HepG2 (cell line): Measurements from ENCODE around the gene MS4A7. TPM values are rescaled to one million over a fixed set of nuclear protein-coding genes. Genes with fewer than 3 reads are reported as not detected.

Experiments used
- ATAC-seq: fragments of 200-7000 bp; cut with Tn5 transposase; 3 replicates; pipeline ENCODE4 v1.9.1; 2020; ENCODE audit warnings: mild to moderate bottlenecking, moderate library complexity
- BruUV-seq: library from RNA; stranded (reverse); fragments of 400-500 nt; replicated peaks from 2 replicates; lab custom pipeline; 2021; lab: Mats Ljungman, UMichigan
- CTCF ChIA-PET: fragments of 300-600 bp; formaldehyde crosslinking; extraction: SDS; loops from one replicate; lab custom pipeline; 2021; ENCODE audit warnings: low total read pairs, inconsistent platforms, low intra/inter-chr PET ratio; lab: Yijun Ruan, JAX
- POLR2A ChIA-PET: fragments of 350-600 bp; sonication (Branson Sonifier 250); formaldehyde crosslinking; loops from one replicate; lab custom pipeline; 2020; ENCODE audit warnings: antibody characterized with exemption, inconsistent platforms; lab: Yijun Ruan, JAX
- DNase-seq: peaks from one replicate; pipeline ENCODE4 v3.0.0-alpha.2; 2015; ENCODE audit warnings: low spot score
- FAIRE-seq: peaks from 3 replicates; lab custom pipeline; 2011; peaks lifted over from hg19 to GRCh38; lab: Jason Lieb, UNC
- H2AFZ ChIP-seq: one replicate; pipeline ENCODE4 v1.6.1; 2011; ENCODE audit warnings: low read length, inconsistent platforms
- H3K27ac ChIP-seq: fragments of 300-600 bp; 3 replicates; pipeline ENCODE4 v1.8.0; 2011; ENCODE audit warnings: mixed run types, mild to moderate bottlenecking, mixed read lengths, low read length, inconsistent platforms; ENCODE audit not compliant: insufficient read depth; ENCODE audit errors: extremely low read length
- H3K27me3 ChIP-seq, 2 experiments: fragments of 200-600 bp in 1 of 2; 2 replicates in 1 of 2; 3 replicates in 1 of 2; pipeline versions ENCODE4 v1.6.0 to v1.8.0; 2011; ENCODE audit warnings: low read length in 2 of 2, mild to moderate bottlenecking in 2 of 2, moderate library complexity in 2 of 2, inconsistent platforms in 1 of 2; ENCODE audit not compliant: insufficient read depth in 2 of 2, control insufficient read depth in 1 of 2
- H3K36me3 ChIP-seq, 2 experiments: fragments of 200-600 bp in 1 of 2; replicated peaks in 1 of 2; 2 replicates in 1 of 2; 3 replicates in 1 of 2; pipeline versions ENCODE4 v1.5.1 to v1.8.0; 2011; ENCODE audit warnings: low read length in 2 of 2, inconsistent platforms in 1 of 2; ENCODE audit not compliant: insufficient read depth in 2 of 2, control insufficient read depth in 1 of 2
- H3K4me1 ChIP-seq: 2 replicates; pipeline ENCODE4 v1.5.1; 2012; ENCODE audit warnings: low read length, inconsistent platforms; ENCODE audit not compliant: insufficient read depth
- H3K4me2 ChIP-seq: 2 replicates; pipeline ENCODE4 v1.6.0; 2011; ENCODE audit warnings: low read depth, low read length, inconsistent platforms
- H3K4me3 ChIP-seq, 3 experiments: fragments of 200-600 bp in 1 of 3; sonication (generic), shearing (Covaris generic) in 1 of 3; replicated peaks in 1 of 3; 2 replicates each; pipeline ENCODE4 v1.5.1; 2011 to 2016; ENCODE audit warnings: low read length in 3 of 3, inconsistent platforms in 2 of 3, low read depth in 2 of 3, mild to moderate bottlenecking in 2 of 3, control low read depth in 1 of 3, mixed read lengths in 1 of 3; ENCODE audit not compliant: insufficient read depth in 1 of 3
- H3K79me2 ChIP-seq: one replicate; pipeline ENCODE4 v1.6.1; 2011; ENCODE audit warnings: low read length, inconsistent platforms; ENCODE audit not compliant: insufficient read depth
- H3K9ac ChIP-seq: 2 replicates; pipeline ENCODE4 v1.6.0; 2011; ENCODE audit warnings: mild to moderate bottlenecking, low read depth, low read length, inconsistent platforms; ENCODE audit not compliant: insufficient read depth
- H3K9me3 ChIP-seq: 2 replicates; pipeline ENCODE4 v1.5.1; 2012; ENCODE audit warnings: mild to moderate bottlenecking, low read length
- H4K20me1 ChIP-seq: 2 replicates; pipeline ENCODE4 v1.6.0; 2011; ENCODE audit warnings: inconsistent platforms, mild to moderate bottlenecking, low read length, moderate library complexity; ENCODE audit not compliant: insufficient read depth
- KAT8 ChIP-seq: IDR thresholded peaks from 2 replicates; pipeline ENCODE4 v1.6.1; 2016; ENCODE audit warnings: missing genetic modification reagents, missing compliant biosample characterization
- TP53 ChIP-seq: sonication (generic); formaldehyde crosslinking; conservative IDR thresholded peaks from 2 replicates; pipeline ENCODE4 v1.4.0; 2020; ENCODE audit warnings: missing genetic modification reagents
- ZBTB38 ChIP-seq: sonication (generic); formaldehyde crosslinking; IDR thresholded peaks from 2 replicates; pipeline ENCODE4 v1.5.1; 2020; ENCODE audit warnings: mild to moderate bottlenecking, missing genetic modification reagents
- ZNF552 ChIP-seq: sonication (generic); formaldehyde crosslinking; IDR thresholded peaks from 2 replicates; pipeline ENCODE4 v1.9.0; 2022; ENCODE audit warnings: missing genetic modification reagents, mild to moderate bottlenecking, borderline replicate concordance
- ZNF773 ChIP-seq: sonication (generic); formaldehyde crosslinking; IDR thresholded peaks from 2 replicates; pipeline ENCODE4 v1.4.0; 2020; ENCODE audit warnings: missing genetic modification reagents, borderline replicate concordance
- ZNF841 ChIP-seq: sonication (generic); formaldehyde crosslinking; IDR thresholded peaks from 2 replicates; pipeline ENCODE4 v1.8.1; 2023; ENCODE audit warnings: missing genetic modification reagents, borderline replicate concordance
- WGBS: methylation state at CpG from one replicate; pipeline ENCODE4 v1.1.6; 2017; ENCODE audit warnings: low lambda C conversion rate; 5-methylcytosine and 5-hydroxymethylcytosine counted together
- in situ Hi-C: cut with HindIII; loops from 2 replicates; pipeline ENCODE4 v1.10.0; 2017; ENCODE audit warnings: low pct_unique_long_range_greater_than_20kb; ENCODE audit not compliant: extremely low pct_ligation_motif_present
- intact Hi-C: fragments of 100-400 bp; cut with micrococcal nuclease; formaldehyde crosslinking; loops from one replicate; pipeline ENCODE4 v1.10.0; 2022; ENCODE audit not compliant: unreplicated experiment
- polyA plus RNA-seq, 8 experiments: library from polyadenylated mRNA; depleted of rRNA in 3 of 8; stranded (reverse) in 7 of 8; unstranded in 1 of 8; fragments of >200 nt; fragmentation: Illumina TruSeq in 4 of 8; extraction: Trizol in 4 of 8; gene quantifications; 2 replicates each; pipeline versions ENCODE4 v1.2.1 to v1.2.3, GENCODE V29; 2011 to 2016; ENCODE audit warnings: low read depth in 4 of 8, missing spikeins in 1 of 8, mixed read lengths in 1 of 8; ENCODE audit not compliant: insufficient read depth in 1 of 8
- total RNA-seq, 5 experiments: library from RNA; depleted of rRNA; stranded (reverse); fragments of >200 nt; fragmentation: Illumina TruSeq; extraction: Trizol; gene quantifications; 2 replicates each; pipeline ENCODE4 v1.2.3, GENCODE V29; 2016; ENCODE audit warnings: low read depth in 1 of 5
- TF ChIP-seq, protein P1 (sequence below): IDR thresholded peaks from 2 replicates; pipeline ENCODE4 v1.4.0; 2020; ENCODE audit warnings: mild to moderate bottlenecking, missing genetic modification reagents
- TF ChIP-seq, protein P2 (sequence below): sonication (generic); formaldehyde crosslinking; conservative IDR thresholded peaks from 2 replicates; pipeline ENCODE4 v1.4.0; 2020; ENCODE audit warnings: mild to moderate bottlenecking, missing genetic modification reagents, moderate library complexity
- TF ChIP-seq, protein P3 (sequence below): sonication (generic); formaldehyde crosslinking; conservative IDR thresholded peaks from 2 replicates; pipeline ENCODE4 v1.4.0; 2020; ENCODE audit warnings: missing genetic modification reagents
- TF ChIP-seq, protein P4 (sequence below): sonication (generic); formaldehyde crosslinking; conservative IDR thresholded peaks from 2 replicates; pipeline ENCODE4 v1.5.0; 2020; ENCODE audit warnings: missing genetic modification reagents

MS4A7 gene
- total and polyA plus RNA-seq, 2 of the 13 experiments (the other 11 are each of a cell fraction or from before 2014, with no cell fraction given), result not detected

DNA sequence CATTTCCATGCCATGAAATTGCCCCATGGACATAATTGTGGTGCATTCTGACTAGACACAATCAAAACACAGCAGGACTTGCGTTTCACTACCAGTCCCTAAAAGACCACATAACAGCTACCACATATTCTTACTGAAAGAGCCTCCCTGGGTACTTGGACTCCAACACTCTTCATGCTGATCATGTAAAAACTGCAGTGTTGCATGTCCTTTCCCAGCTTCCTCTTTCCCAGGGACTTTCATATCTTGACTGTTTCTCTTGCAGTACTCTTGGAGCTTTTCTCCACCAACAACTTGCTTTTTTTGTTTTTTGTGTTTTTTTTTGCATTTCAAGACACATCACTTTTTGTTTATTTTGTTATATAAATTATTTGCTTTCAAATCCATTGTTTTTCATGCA lies 28.3 kb upstream of the MS4A7 start:
- Histone ChIP-seq H3K4me1 (no peaks in the 10 kb centered on the region), H3K27ac (no peak overlapping the region), H3K4me2 (no peak overlapping the region), H3K4me3 (no peak overlapping the region), H3K9ac (no peak overlapping the region), H3K79me2 (no peaks in the 10 kb centered on the region), H3K27me3 (peaks cover 0 to 6% of the 10 kb centered on the region in 2 experiments; a peak in 1 of 5 replicates), H3K36me3 (no peaks in the 10 kb centered on the region), H3K9me3 (no peaks in the 10 kb centered on the region), H4K20me1 (no peaks in the 10 kb centered on the region), H2AFZ (no peak overlapping the region)
- in situ Hi-C loops (loop anchor here (10.0 to 25.0 kb wide), 2 partner anchors 65 to 137 kb away; partner anchors contain the start of gene MS4A12), intact Hi-C loops (loop anchor here (5.0 kb wide), 1 partner anchor 83 kb away; no protein-coding TSS in a partner anchor)
- no peak for ATAC-seq
- no peak for DNase-seq
- TF ChIP-seq TP53 (CRISPR knock-in tag) (no peak), ZBTB38 (no peak), ZNF841 (CRISPR knock-in tag) (no peak), KAT8 (CRISPR knock-in tag) (no peak), ZNF773 (CRISPR knock-in tag) (no peak), ZNF552 (no peak)
- TF ChIP-seq, protein P1, sequence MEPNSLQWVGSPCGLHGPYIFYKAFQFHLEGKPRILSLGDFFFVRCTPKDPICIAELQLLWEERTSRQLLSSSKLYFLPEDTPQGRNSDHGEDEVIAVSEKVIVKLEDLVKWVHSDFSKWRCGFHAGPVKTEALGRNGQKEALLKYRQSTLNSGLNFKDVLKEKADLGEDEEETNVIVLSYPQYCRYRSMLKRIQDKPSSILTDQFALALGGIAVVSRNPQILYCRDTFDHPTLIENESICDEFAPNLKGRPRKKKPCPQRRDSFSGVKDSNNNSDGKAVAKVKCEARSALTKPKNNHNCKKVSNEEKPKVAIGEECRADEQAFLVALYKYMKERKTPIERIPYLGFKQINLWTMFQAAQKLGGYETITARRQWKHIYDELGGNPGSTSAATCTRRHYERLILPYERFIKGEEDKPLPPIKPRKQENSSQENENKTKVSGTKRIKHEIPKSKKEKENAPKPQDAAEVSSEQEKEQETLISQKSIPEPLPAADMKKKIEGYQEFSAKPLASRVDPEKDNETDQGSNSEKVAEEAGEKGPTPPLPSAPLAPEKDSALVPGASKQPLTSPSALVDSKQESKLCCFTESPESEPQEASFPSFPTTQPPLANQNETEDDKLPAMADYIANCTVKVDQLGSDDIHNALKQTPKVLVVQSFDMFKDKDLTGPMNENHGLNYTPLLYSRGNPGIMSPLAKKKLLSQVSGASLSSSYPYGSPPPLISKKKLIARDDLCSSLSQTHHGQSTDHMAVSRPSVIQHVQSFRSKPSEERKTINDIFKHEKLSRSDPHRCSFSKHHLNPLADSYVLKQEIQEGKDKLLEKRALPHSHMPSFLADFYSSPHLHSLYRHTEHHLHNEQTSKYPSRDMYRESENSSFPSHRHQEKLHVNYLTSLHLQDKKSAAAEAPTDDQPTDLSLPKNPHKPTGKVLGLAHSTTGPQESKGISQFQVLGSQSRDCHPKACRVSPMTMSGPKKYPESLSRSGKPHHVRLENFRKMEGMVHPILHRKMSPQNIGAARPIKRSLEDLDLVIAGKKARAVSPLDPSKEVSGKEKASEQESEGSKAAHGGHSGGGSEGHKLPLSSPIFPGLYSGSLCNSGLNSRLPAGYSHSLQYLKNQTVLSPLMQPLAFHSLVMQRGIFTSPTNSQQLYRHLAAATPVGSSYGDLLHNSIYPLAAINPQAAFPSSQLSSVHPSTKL (CRISPR knock-in tag), result no peak
- TF ChIP-seq, protein P2, sequence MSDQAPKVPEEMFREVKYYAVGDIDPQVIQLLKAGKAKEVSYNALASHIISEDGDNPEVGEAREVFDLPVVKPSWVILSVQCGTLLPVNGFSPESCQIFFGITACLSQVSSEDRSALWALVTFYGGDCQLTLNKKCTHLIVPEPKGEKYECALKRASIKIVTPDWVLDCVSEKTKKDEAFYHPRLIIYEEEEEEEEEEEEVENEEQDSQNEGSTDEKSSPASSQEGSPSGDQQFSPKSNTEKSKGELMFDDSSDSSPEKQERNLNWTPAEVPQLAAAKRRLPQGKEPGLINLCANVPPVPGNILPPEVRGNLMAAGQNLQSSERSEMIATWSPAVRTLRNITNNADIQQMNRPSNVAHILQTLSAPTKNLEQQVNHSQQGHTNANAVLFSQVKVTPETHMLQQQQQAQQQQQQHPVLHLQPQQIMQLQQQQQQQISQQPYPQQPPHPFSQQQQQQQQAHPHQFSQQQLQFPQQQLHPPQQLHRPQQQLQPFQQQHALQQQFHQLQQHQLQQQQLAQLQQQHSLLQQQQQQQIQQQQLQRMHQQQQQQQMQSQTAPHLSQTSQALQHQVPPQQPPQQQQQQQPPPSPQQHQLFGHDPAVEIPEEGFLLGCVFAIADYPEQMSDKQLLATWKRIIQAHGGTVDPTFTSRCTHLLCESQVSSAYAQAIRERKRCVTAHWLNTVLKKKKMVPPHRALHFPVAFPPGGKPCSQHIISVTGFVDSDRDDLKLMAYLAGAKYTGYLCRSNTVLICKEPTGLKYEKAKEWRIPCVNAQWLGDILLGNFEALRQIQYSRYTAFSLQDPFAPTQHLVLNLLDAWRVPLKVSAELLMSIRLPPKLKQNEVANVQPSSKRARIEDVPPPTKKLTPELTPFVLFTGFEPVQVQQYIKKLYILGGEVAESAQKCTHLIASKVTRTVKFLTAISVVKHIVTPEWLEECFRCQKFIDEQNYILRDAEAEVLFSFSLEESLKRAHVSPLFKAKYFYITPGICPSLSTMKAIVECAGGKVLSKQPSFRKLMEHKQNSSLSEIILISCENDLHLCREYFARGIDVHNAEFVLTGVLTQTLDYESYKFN (CRISPR knock-in tag), result no peak
- TF ChIP-seq, protein P3, sequence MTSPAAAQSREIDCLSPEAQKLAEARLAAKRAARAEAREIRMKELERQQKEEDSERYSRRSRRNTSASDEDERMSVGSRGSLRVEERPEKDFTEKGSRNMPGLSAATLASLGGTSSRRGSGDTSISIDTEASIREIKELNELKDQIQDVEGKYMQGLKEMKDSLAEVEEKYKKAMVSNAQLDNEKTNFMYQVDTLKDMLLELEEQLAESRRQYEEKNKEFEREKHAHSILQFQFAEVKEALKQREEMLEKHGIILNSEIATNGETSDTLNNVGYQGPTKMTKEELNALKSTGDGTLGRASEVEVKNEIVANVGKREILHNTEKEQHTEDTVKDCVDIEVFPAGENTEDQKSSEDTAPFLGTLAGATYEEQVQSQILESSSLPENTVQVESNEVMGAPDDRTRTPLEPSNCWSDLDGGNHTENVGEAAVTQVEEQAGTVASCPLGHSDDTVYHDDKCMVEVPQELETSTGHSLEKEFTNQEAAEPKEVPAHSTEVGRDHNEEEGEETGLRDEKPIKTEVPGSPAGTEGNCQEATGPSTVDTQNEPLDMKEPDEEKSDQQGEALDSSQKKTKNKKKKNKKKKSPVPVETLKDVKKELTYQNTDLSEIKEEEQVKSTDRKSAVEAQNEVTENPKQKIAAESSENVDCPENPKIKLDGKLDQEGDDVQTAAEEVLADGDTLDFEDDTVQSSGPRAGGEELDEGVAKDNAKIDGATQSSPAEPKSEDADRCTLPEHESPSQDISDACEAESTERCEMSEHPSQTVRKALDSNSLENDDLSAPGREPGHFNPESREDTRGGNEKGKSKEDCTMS (CRISPR knock-in tag), result no peak
- TF ChIP-seq, protein P4, sequence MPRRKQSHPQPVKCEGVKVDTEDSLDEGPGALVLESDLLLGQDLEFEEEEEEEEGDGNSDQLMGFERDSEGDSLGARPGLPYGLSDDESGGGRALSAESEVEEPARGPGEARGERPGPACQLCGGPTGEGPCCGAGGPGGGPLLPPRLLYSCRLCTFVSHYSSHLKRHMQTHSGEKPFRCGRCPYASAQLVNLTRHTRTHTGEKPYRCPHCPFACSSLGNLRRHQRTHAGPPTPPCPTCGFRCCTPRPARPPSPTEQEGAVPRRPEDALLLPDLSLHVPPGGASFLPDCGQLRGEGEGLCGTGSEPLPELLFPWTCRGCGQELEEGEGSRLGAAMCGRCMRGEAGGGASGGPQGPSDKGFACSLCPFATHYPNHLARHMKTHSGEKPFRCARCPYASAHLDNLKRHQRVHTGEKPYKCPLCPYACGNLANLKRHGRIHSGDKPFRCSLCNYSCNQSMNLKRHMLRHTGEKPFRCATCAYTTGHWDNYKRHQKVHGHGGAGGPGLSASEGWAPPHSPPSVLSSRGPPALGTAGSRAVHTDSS (CRISPR knock-in tag), result no peak
- no TSS peak for BruUV-seq
- FAIRE-seq, result no peak
- POLR2A ChIA-PET, result no interaction called here
- WGBS, result 8% methylated on average over 1 of the region's 1 CpG
- CTCF ChIA-PET, result no interaction called here
